ENCODE results near the gene GALNT7. TPM values are rescaled to one million over a fixed set of nuclear protein-coding genes. Genes with fewer than 3 reads are reported as not detected.

Gene GALNT7
- total RNA-seq, 1 donor from 2014 or later: 36.7 TPM

GRCh38 chr4:173270312-173271027, 101.9 kb downstream of the GALNT7 start:
- no peaks in the 10 kb centered on the region for H3K27me3 Mint-ChIP-seq (ENCODE audit: low read depth)
- H3K36me3 Mint-ChIP-seq: peaks cover 12% of the 10 kb centered on the region
- DNase-seq (ENCODE audit: low spot score in 2 of 2, unreplicated experiment in 2 of 2): no peak
- H3K4me3 Mint-ChIP-seq: no peak overlapping the region
- H3K27ac Mint-ChIP-seq: peak overlapping the region; percentile 84
- TF ChIP-seq CTCF (IDR thresholded peaks at IDR 0.05; ENCODE audit: unreplicated experiment): no peak
- H3K9me3 Mint-ChIP-seq: peaks cover 13% of the 10 kb centered on the region
- H3K4me1 Mint-ChIP-seq: peaks cover 23% of the 10 kb centered on the region

GRCh38 chr4:173272314-173272713, 103.7 kb downstream of the GALNT7 start:
- Mint-ChIP-seq H3K4me3 (no peak overlapping the region), H3K4me1 (peaks cover 25% of the 10 kb centered on the region), H3K27ac (no peak overlapping the region), H3K9me3 (peaks cover 13% of the 10 kb centered on the region), H3K27me3 (ENCODE audit: low read depth) (no peaks in the 10 kb centered on the region), H3K36me3 (peaks cover 12% of the 10 kb centered on the region)
- no peak for TF ChIP-seq CTCF (IDR thresholded peaks at IDR 0.05; ENCODE audit: unreplicated experiment)
- DNase-seq (ENCODE audit: low spot score in 2 of 2, unreplicated experiment in 2 of 2): no peak

GRCh38 chr4:173272996-173273395, 104.4 kb downstream of the GALNT7 start:
- peaks cover 31% of the 10 kb centered on the region for H3K4me1 Mint-ChIP-seq
- H3K9me3 Mint-ChIP-seq: peaks cover 13% of the 10 kb centered on the region
- H3K4me3 Mint-ChIP-seq: no peak overlapping the region
- H3K27me3 Mint-ChIP-seq (ENCODE audit: low read depth): no peaks in the 10 kb centered on the region
- peaks cover 12% of the 10 kb centered on the region for H3K36me3 Mint-ChIP-seq
- H3K27ac Mint-ChIP-seq: no peak overlapping the region
- no peak for DNase-seq (ENCODE audit: low spot score in 2 of 2, unreplicated experiment in 2 of 2)
- no peak for TF ChIP-seq CTCF (IDR thresholded peaks at IDR 0.05; ENCODE audit: unreplicated experiment)

GRCh38 chr4:173273941-173274340, 105.3 kb downstream of the GALNT7 start:
- H3K9me3 Mint-ChIP-seq: peaks cover 13% of the 10 kb centered on the region
- no peak for DNase-seq (ENCODE audit: low spot score in 2 of 2, unreplicated experiment in 2 of 2)
- H3K27ac Mint-ChIP-seq: no peak overlapping the region
- H3K27me3 Mint-ChIP-seq (ENCODE audit: low read depth): no peaks in the 10 kb centered on the region
- no peak overlapping the region for H3K4me3 Mint-ChIP-seq
- peaks cover 31% of the 10 kb centered on the region for H3K4me1 Mint-ChIP-seq
- H3K36me3 Mint-ChIP-seq: peaks cover 12% of the 10 kb centered on the region
- no peak for TF ChIP-seq CTCF (IDR thresholded peaks at IDR 0.05; ENCODE audit: unreplicated experiment)

- Mint-ChIP-seq H3K27ac (no peak overlapping the region), H3K4me1 (peaks cover 25% of the 10 kb centered on the region), H3K27me3 (ENCODE audit: low read depth) (no peaks in the 10 kb centered on the region), H3K9me3 (peaks cover 13% of the 10 kb centered on the region), H3K36me3 (peaks cover 12% of the 10 kb centered on the region), H3K4me3 (no peak overlapping the region)
- no peak for TF ChIP-seq CTCF (IDR thresholded peaks at IDR 0.05; ENCODE audit: unreplicated experiment)
- no peak for DNase-seq (ENCODE audit: low spot score in 2 of 2, unreplicated experiment in 2 of 2)
Observed at GRCh38 chr4:173274744-173275143, 106.1 kb downstream of the GALNT7 start.
